Gastrocnemius medialis (tissue), 4 donors: Measurements from ENCODE around the gene MACROH2A2.

Source experiments
- CTCF ChIP-seq, 5 experiments: fragments of 450-650 bp in 3 of 5; fragments of 200-600 bp in 2 of 5; sonication (generic) in 2 of 5; IDR thresholded peaks in 4 of 5; conservative IDR thresholded peaks in 1 of 5; 1 replicate in 4 of 5; 2 replicates in 1 of 5; pipeline ENCODE4 v1.5.1; 2016 to 2019; ENCODE audit warnings: antibody characterized with exemption in 5 of 5, mild to moderate bottlenecking in 3 of 5, moderate library complexity in 3 of 5
- POLR2A ChIP-seq, 2 donors: fragments of 450-650 bp; IDR thresholded peaks; one replicate each; pipeline ENCODE4 v1.6.1; 2017; ENCODE audit warnings: antibody characterized with exemption in 2 of 2, mild to moderate bottlenecking in 2 of 2, moderate library complexity in 2 of 2

DNA sequence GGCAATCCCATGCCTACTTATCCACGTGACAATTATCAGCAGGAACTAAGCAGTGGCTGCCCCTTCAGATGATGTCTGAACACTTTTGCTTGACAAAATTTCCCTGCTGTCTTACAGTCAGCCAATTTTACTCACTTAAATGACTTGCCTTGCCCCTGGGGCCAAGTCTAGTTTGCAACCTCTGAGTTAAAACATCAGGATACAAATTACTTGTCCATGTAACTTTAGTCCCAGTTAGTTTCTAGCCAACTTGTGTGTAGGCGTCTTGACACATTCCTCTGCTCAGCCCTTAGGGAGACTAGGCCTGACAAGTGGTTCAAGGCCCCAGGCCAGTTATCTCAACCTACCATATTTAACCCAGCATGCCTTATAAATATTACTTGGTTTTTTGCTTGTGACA is 105.5 kb downstream of the MACROH2A2 start:
- TF ChIP-seq CTCF (IDR thresholded peaks at IDR 0.05 in 4 of 5, conservative IDR thresholded peaks at IDR 0.05 in 1 of 5) (no peak), POLR2A (IDR thresholded peaks at IDR 0.05) (no peak)
